Activated T-helper 2 cell treated with anti-CD3 and anti-CD28 coated beads, Interferon-gamma antibody, Interleukin-2, Interleukin-4, amounts not matched to agents 10 μg/mL and 5 μg/mL and 100 μg/mL, durations not matched to agents 14 hours and 24 hours and 36 hours (primary cell): ENCODE measurements around the gene NRXN3. TPM values are rescaled to one million over a fixed set of nuclear protein-coding genes. Genes with fewer than 3 reads are reported as not detected.

ENCODE experiments used
- DNase-seq: peaks from one replicate; pipeline ENCODE4 v3.0.0; 2021; ENCODE audit warnings: low spot score
- H3K27ac Mint-ChIP-seq: one replicate; pipeline ENCODE4 v1.8.0; 2021; ENCODE audit warnings: mixed read lengths
- H3K27me3 Mint-ChIP-seq: one replicate; pipeline ENCODE4 v1.8.0; 2021; ENCODE audit warnings: low read depth, mixed read lengths
- H3K36me3 Mint-ChIP-seq: one replicate; pipeline ENCODE4 v1.8.0; 2021; ENCODE audit warnings: low read depth, mixed read lengths
- H3K4me1 Mint-ChIP-seq: one replicate; pipeline ENCODE4 v1.8.0; 2021; ENCODE audit warnings: low read depth, mixed read lengths
- H3K4me3 Mint-ChIP-seq: one replicate; pipeline ENCODE4 v1.8.0; 2021; ENCODE audit warnings: low read depth, mild to moderate bottlenecking, moderate library complexity, mixed read lengths
- H3K9me3 Mint-ChIP-seq: one replicate; pipeline ENCODE4 v1.8.0; 2021; ENCODE audit warnings: mixed read lengths
- intact Hi-C: fragments of 100-400 bp; cut with micrococcal nuclease; formaldehyde crosslinking; loops from one replicate; pipeline ENCODE4 v1.15.1; 2023
- total RNA-seq: library from RNA; stranded (reverse); gene quantifications from 2 replicates; pipeline ENCODE4 v1.2.3, GENCODE V29; 2022

Gene NRXN3
- total RNA-seq, 1 donor from 2014 or later, result not detected

DNA sequence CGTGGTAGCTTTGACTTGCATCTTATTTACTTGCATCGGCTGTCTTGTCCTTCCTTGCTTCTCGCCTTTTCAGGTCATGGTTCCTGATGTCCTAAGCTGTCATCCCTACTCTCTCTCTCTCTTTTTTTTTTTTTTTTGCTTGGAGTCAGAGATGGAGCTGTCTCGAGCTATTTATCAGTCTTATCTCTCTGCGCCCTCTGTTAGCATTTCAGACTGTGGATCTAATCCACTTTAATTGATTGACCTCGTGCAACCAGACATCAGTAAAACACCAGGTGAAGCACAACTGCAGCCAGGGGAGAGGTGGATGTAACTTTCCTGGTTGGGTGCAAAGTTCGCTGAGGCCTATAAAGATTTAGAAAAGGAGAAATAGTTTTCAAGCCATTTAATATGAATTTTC, 1486.3 kb downstream of the NRXN3 start:
- Mint-ChIP-seq H3K27me3 (no peaks in the 10 kb centered on the region), H3K4me1 (no peaks in the 10 kb centered on the region), H3K9me3 (peaks cover 4% of the 10 kb centered on the region), H3K36me3 (no peaks in the 10 kb centered on the region), H3K27ac (no peak overlapping the region), H3K4me3 (no peak overlapping the region)
- no peak for DNase-seq
- intact Hi-C loops, result no loop called here

DNA sequence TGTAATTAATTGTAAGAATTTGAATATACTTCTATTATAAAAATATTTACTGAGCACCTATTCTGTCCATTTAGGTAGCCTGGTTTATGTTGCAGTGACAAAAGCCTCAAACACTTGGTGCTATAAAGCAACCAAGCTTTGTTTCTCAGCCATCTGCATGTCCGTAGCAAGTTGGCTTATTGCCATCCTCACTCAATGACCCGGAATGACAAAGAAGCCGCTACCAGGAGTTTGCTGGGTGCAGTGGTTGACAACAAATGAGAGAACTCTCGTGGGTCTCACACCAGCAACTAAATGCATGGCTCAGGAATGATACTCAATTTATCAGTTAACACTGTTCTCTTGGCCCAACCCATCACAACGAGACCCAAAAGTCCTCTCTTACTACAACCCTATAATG, 1488.0 kb downstream of the NRXN3 start:
- H3K36me3 Mint-ChIP-seq, result no peaks in the 10 kb centered on the region
- no peaks in the 10 kb centered on the region for H3K27me3 Mint-ChIP-seq
- H3K4me3 Mint-ChIP-seq, result no peak overlapping the region
- no peak for DNase-seq
- peaks cover 4% of the 10 kb centered on the region for H3K9me3 Mint-ChIP-seq
- intact Hi-C loops, result no loop called here
- H3K27ac Mint-ChIP-seq, result no peak overlapping the region
- no peaks in the 10 kb centered on the region for H3K4me1 Mint-ChIP-seq

DNA sequence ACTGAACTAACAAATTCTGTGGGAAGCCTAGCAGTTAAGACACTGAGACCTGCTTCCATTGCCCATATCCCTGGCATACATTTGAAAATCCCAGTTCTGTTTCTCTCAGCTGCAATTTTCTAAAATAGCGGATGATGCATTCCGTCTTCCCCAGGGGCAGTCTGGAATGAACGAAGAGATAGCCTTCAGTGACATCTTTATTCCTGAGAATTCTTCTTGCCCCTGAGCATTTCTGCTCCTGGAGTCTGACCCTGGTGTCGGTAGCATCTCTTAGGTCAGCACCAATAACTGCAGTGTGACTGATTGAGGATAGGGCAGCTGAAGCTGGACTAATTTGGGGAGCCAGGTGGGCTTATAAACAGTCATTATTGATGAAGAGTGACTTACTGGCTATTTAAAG, 1488.6 kb downstream of the NRXN3 start:
- Mint-ChIP-seq H3K4me1 (no peaks in the 10 kb centered on the region), H3K27ac (no peak overlapping the region), H3K9me3 (peaks cover 4% of the 10 kb centered on the region), H3K36me3 (no peaks in the 10 kb centered on the region), H3K27me3 (no peaks in the 10 kb centered on the region), H3K4me3 (no peak overlapping the region)
- DNase-seq, result no peak
- intact Hi-C loops, result no loop called here

DNA sequence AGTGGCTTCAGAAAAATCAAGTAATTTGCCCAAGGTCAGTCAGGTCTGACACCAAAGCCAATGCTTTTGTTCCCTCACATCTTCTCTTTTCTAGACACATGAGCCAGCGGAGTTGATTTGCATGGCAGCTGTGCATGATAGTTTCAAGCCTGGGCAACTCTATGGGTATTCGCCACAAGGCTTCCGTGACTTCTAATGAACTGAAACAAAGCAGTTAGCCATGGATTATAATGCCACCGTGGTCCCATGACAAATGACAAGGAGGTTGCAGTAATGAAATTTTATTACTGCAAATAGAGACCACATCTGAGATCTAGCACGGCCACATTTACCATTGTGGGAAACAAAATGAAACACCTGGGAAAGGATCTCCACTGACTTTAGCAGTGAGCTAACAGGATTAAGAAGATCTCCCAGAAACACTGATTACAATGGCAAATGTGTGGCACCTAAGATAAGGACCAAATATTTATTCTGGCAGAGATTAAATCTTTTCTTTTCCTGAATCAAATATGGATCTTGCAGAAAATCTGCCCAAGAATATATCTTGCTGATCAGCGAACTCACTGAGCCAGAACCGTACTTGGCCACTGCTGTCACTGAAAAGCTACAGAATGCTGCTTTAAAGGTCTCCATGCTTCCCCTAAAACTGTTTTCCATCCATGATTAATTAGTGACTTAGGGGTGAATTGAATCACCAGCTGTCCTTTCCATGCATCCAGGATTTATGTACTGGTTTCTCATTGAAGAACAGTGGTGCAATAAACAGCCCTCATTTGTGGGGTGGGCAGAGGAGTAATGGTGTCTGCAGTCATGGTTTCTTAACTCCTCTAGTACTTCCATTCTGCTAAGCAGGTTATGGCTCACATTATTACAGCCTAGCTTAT, 1490.1 kb downstream of the NRXN3 start:
- Mint-ChIP-seq H3K4me1 (no peaks in the 10 kb centered on the region), H3K4me3 (no peak overlapping the region), H3K27ac (no peak overlapping the region), H3K27me3 (no peaks in the 10 kb centered on the region), H3K36me3 (no peaks in the 10 kb centered on the region), H3K9me3 (peaks cover 5% of the 10 kb centered on the region)
- intact Hi-C loops, result no loop called here
- DNase-seq, result no peak

DNA sequence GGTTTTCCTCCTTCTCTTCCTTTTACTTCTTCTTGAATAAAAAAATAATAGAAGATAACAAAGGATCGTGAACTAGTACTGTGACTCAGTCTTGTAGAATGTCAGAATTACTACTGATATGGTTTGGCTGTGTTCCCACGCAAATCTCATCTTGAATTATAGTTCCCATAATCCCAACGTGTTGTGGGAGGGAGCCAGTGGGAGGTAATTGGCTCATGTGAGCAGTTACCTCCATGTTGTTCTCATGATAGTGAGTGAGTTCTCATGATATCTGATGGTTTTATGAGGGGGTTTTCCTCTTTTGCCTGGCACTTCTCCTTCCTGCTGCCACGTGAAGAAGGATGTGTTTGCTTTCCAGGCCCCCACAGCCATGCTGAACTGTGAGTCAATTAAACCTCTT, 1491.6 kb downstream of the NRXN3 start:
- no peaks in the 10 kb centered on the region for H3K4me1 Mint-ChIP-seq
- no peak overlapping the region for H3K27ac Mint-ChIP-seq
- H3K27me3 Mint-ChIP-seq, result no peaks in the 10 kb centered on the region
- peaks cover 5% of the 10 kb centered on the region for H3K9me3 Mint-ChIP-seq
- H3K4me3 Mint-ChIP-seq, result no peak overlapping the region
- no peak for DNase-seq
- H3K36me3 Mint-ChIP-seq, result no peaks in the 10 kb centered on the region
- intact Hi-C loops, result no loop called here

DNA sequence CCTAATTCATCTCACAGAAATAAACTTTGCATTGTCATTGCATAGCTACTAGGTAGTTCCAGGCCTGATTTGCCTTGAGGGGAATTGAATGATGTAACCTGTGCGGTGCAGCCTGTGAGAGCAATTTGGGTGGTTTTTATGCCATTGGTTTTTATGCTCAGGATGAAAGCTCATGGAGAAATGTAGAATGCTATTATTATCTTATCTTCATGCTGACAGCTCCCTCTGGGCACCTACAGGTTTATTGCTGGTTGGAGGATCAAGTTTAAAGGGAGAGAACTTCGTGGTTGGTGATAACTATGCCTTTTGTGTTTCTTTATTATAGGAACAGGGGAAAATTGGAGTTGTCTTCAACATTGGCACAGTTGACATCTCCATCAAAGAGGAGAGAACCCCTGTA, 1493.3 kb downstream of the NRXN3 start:
- Mint-ChIP-seq H3K36me3 (no peaks in the 10 kb centered on the region), H3K9me3 (peaks cover 5% of the 10 kb centered on the region), H3K27ac (no peak overlapping the region), H3K27me3 (no peaks in the 10 kb centered on the region), H3K4me1 (no peaks in the 10 kb centered on the region), H3K4me3 (no peak overlapping the region)
- no peak for DNase-seq
- intact Hi-C loops, result no loop called here

DNA sequence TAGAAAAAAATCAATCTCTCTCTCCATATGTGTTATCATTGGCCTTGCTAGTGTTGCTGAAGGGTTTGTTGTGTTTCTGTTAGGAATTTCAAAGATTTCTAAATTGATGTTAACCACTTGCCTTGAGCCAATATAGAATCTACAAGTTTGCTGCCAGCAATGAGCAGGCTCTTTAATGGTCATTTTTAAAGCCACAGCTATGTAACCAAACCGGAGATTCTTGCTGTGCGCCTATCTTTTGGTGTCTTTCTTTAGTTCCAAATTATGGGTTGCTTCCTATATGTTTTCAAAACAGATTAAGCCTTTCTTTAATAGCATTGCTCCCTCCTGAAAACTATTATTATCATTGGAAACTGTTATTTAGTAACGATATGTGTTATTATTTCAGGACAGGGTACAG, 1495.4 kb downstream of the NRXN3 start:
- Mint-ChIP-seq H3K9me3 (peaks cover 5% of the 10 kb centered on the region), H3K36me3 (no peaks in the 10 kb centered on the region), H3K27me3 (no peaks in the 10 kb centered on the region), H3K27ac (no peak overlapping the region), H3K4me3 (no peak overlapping the region), H3K4me1 (no peaks in the 10 kb centered on the region)
- intact Hi-C loops, result no loop called here
- no peak for DNase-seq

DNA sequence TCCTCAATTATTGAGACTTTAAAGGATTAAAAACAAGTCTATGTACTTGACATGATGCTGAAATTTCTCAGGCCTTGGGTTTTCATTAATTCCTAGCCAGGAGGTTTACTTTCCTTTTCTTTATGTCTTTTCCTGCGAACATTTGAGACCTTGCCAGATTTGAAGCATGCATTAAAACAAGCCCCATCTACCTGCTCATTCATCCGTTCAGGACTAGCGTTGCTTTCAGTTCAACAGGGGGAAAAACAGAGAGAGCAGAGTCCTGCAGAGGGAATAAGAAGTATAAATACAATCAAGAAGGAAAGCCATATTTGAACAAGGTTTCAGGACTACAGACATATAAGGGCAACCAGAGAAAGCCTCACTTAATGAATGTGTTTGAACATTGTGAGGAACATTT, 1498.8 kb downstream of the NRXN3 start:
- no peak overlapping the region for H3K27ac Mint-ChIP-seq
- H3K4me3 Mint-ChIP-seq, result no peak overlapping the region
- DNase-seq, result no peak
- intact Hi-C loops, result no loop called here
- H3K36me3 Mint-ChIP-seq, result no peaks in the 10 kb centered on the region
- H3K27me3 Mint-ChIP-seq, result no peaks in the 10 kb centered on the region
- peaks cover 3% of the 10 kb centered on the region for H3K9me3 Mint-ChIP-seq
- no peaks in the 10 kb centered on the region for H3K4me1 Mint-ChIP-seq

DNA sequence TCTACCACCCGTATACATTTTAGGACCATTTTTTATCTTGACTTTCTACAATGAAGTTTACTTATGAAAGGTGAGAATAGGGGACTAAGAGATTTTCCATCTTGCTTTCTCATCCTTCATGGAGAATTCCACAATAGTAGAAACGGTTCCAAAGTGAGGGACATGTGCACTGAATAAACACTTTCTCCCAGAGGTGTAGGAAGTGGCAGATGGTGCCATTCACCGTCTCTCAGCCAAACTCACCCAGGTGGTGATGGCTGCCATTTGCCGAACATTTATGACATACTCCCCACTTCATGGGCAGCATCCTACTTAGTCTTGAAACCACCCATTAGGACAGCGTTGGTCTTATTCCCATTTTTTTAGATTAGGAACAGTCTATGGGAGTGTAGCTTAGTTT, 1500.6 kb downstream of the NRXN3 start:
- no peaks in the 10 kb centered on the region for H3K9me3 Mint-ChIP-seq
- H3K27me3 Mint-ChIP-seq, result no peaks in the 10 kb centered on the region
- no peaks in the 10 kb centered on the region for H3K36me3 Mint-ChIP-seq
- no peak overlapping the region for H3K4me3 Mint-ChIP-seq
- H3K4me1 Mint-ChIP-seq, result no peaks in the 10 kb centered on the region
- intact Hi-C loops, result no loop called here
- DNase-seq, result no peak
- no peak overlapping the region for H3K27ac Mint-ChIP-seq

DNA sequence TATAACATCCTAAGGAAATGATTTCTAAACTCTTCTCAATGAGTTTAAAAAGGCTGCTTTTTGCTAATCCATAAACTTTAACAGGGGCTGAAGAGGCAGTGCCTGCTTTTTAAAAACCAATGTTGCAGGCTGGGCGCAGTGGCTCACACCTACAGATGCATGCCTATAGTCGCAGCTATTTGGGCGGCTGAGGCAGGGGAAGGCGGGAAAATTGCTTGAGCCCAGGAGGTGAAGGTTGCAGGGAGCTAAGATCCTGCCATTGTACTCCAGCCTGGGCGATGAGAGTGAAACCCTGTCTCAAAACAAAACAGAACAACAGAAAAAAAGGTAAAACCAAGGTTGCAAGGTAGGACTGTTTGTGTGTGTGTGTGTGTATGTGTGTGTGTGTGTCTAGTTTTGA, 1509.9 kb downstream of the NRXN3 start:
- intact Hi-C loops, result no loop called here
- no peaks in the 10 kb centered on the region for H3K4me1 Mint-ChIP-seq
- DNase-seq, result no peak
- H3K36me3 Mint-ChIP-seq, result no peaks in the 10 kb centered on the region
- H3K9me3 Mint-ChIP-seq, result no peaks in the 10 kb centered on the region
- no peak overlapping the region for H3K4me3 Mint-ChIP-seq
- no peaks in the 10 kb centered on the region for H3K27me3 Mint-ChIP-seq
- H3K27ac Mint-ChIP-seq, result no peak overlapping the region

DNA sequence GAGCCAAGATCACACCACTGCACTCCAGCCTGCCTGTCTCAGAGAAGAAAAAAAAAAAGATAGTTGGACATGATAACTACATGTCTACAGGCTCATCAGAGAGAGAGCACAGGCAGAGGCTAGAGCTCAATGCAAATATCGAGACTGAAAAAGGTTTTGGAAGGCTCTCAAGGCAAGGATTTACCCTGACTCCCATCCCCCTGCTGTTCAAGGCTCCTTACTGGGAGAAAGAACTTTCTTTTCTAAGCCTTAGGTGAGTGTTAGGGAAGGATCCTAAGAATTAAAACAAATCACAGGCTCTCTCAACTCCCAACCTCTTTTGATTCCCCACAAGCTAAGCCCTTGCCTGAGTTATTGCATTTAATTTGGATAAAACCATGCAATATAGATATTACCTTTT, 1516.0 kb downstream of the NRXN3 start:
- Mint-ChIP-seq H3K4me3 (no peak overlapping the region), H3K27me3 (no peaks in the 10 kb centered on the region), H3K9me3 (no peaks in the 10 kb centered on the region), H3K4me1 (no peaks in the 10 kb centered on the region), H3K27ac (no peak overlapping the region), H3K36me3 (no peaks in the 10 kb centered on the region)
- no peak for DNase-seq
- intact Hi-C loops, result no loop called here

DNA sequence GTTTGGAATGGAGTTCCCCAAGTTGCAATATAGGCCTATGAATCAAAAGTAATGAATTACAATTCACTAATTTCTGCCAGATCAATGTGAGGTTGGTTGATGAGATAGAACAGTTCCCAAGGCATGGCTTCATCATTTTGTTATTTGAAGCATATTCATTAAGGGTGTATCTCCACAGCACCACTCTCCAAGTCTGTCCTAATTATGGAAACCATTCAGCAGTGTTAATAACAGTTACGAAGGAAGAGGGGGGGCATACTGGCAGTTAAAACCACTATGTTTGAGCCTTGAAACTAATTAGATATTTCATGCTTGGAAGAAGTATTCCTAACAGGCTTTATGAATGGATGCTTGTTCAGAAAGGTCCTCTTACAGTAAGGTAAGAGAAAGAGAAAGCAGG, 1520.8 kb downstream of the NRXN3 start:
- Mint-ChIP-seq H3K27me3 (no peaks in the 10 kb centered on the region), H3K4me1 (no peaks in the 10 kb centered on the region), H3K4me3 (no peak overlapping the region), H3K9me3 (no peaks in the 10 kb centered on the region), H3K36me3 (no peaks in the 10 kb centered on the region), H3K27ac (no peak overlapping the region)
- intact Hi-C loops, result no loop called here
- no peak for DNase-seq

DNA sequence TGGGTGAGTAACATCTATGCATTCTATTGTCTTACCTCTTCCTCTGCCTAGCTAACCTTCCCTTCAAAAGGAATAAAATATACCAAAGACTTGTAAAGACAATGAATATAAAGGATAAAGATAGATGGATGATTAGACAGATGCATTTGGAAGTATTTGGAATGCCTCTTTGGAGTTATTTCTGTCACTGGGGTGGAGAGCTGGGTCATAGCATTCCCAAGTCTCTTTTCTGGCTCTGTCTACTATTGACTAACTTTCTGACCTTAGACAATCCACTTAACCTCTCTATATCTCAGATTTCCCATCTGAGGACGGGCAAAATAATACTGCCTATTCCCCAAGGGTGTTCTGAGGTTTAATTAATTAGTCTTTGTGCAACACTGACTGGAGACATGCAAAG, 1523.8 kb downstream of the NRXN3 start:
- H3K4me1 Mint-ChIP-seq, result no peaks in the 10 kb centered on the region
- H3K27me3 Mint-ChIP-seq, result no peaks in the 10 kb centered on the region
- DNase-seq, result no peak
- peaks cover 7% of the 10 kb centered on the region for H3K9me3 Mint-ChIP-seq
- H3K36me3 Mint-ChIP-seq, result no peaks in the 10 kb centered on the region
- intact Hi-C loops, result no loop called here
- H3K4me3 Mint-ChIP-seq, result no peak overlapping the region
- no peak overlapping the region for H3K27ac Mint-ChIP-seq

DNA sequence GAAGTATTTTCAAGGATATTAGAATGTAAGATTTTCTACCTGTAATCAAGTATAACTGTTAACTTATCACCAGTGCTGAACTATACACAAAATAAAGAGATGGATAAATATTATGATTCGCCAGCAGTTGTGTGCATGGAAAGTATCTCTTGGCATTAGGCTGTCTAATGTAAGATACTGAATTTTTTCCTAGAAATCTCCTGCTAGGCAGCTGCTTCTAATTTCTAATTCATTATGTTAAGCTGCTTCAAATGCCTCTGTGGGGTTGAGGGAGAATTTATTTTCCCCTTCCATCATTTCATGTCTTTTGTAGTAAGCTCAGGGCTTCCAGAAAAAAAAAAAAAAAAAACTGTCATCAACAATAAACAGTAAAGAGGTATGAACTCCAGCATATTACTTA, 1525.1 kb downstream of the NRXN3 start:
- Mint-ChIP-seq H3K4me1 (no peaks in the 10 kb centered on the region), H3K36me3 (no peaks in the 10 kb centered on the region), H3K4me3 (no peak overlapping the region), H3K9me3 (peaks cover 7% of the 10 kb centered on the region), H3K27me3 (no peaks in the 10 kb centered on the region), H3K27ac (no peak overlapping the region)
- intact Hi-C loops, result no loop called here
- no peak for DNase-seq
